HK-2 (cell line): ENCODE results near the gene TIMM8B.
"Not testable (repeated sequence)": the region's sequence is repeated elsewhere in the genome, so short reads cannot be mapped to it uniquely, and the experiment has no call there.

Experiments used
- DNase-seq: peaks from one replicate; pipeline ENCODE4 v3.0.0-alpha.2; 2018; ENCODE audit not compliant: unreplicated experiment

TIMM8B gene

DNA sequence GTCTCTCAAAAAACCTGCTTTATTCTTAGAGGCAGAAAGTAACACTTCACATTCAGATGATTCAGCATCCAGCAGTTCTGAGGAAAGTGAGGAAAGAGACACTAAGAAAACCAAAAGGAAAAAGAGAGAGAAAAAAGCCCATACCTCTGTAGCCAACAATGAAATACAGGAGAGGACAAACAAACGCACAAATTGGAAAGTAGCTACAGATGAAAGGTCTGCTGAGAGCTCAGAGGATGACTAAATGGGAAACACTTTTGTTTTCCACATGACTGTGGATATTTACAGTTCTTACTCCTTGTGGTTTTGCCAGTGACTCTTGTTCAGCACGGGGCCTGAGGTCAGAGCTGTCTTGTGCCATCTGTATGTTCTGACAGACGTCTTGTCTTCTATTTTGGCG is 3.8 kb downstream of the TIMM8B start:
- peak; percentile 15 for DNase-seq

- DNase-seq = peak; percentile 66
Measured at GRCh38 chr11:112073941-112074811, 12.4 kb downstream of the TIMM8B start, which contains the start of the genes NKAPD1 and PIH1D2. NKAPD1 (plus strand) TSS chr11:112074299; CDS start chr11:112075575, 1,276 bp downstream. PIH1D2 (minus strand) TSS chr11:112074017; CDS start chr11:112073174, 843 bp downstream.

- no peak for DNase-seq
Measured at GRCh38 chr11:112062923-112063322, 23.6 kb downstream of the TIMM8B start.

DNA sequence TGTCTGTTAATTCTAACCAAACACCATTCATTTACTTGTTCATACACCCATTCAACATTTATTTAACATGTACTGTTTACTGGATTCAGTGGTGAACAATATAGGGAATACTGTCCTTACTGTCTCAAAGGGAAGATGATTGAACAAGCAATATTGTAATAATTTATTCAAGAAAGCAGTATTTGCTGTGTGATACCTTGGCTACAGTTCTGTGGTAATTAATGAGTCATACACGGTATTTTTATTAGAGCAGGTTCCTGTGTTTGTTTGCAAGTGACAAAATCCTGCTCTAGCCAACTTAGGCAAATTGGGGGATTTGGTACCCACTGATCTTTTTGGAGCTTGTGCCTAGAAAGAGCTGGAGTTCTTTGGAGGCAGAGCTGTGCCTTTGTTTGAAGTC is 28.5 kb downstream of the TIMM8B start:
- DNase-seq = no peak

GRCh38 chr11:112057170-112057569 is 29.4 kb downstream of the TIMM8B start:
- DNase-seq = no peak

- no peak for DNase-seq
Measured at GRCh38 chr11:112051768-112052167, 34.8 kb downstream of the TIMM8B start.

DNA sequence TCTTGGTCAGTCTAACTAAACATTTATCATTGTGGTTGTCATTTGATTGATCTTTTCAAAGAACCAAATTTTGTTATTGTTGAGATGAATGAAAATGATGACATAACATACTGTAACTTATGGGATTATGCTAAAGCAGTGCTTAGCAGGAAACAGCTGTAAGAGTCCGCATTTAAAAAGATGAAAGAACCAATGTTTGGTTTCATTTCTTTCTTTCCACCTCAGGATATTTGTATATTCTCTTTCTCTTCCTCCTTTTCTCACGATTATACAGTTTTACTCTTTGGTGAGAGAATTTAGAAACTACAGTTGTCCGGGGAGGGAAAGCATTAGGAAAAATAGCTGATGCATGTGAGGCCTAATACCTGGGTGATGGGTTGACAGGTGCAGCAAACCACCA is 35.8 kb downstream of the TIMM8B start:
- no peak for DNase-seq

- no peak for DNase-seq
Measured at GRCh38 chr11:112049777-112050176, 36.8 kb downstream of the TIMM8B start.

- DNase-seq = not testable (repeated sequence)
Measured at GRCh38 chr11:112048256-112048655, 38.3 kb downstream of the TIMM8B start.

GRCh38 chr11:112046647-112047046 is 39.9 kb downstream of the TIMM8B start:
- DNase-seq = not testable (repeated sequence)

- no peak for DNase-seq
Measured at GRCh38 chr11:112044961-112045360, 41.6 kb downstream of the TIMM8B start.

DNA sequence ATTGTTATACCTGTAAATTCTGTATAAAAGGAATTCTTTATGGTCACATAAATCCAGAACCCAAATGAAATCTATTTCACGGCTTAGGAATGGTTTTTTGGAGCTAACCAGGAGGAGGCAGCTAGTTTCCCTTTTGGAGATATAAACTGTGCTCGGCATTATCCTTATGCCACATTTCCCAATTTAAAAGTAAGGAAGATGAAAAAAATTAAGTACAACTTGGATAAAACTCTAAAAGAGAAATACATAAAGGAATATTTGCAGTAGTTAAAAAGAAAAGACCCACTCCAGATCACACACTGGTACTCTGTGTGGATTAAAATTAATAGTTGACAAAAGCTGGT is 43.6 kb downstream of the TIMM8B start:
- no peak for DNase-seq

DNA sequence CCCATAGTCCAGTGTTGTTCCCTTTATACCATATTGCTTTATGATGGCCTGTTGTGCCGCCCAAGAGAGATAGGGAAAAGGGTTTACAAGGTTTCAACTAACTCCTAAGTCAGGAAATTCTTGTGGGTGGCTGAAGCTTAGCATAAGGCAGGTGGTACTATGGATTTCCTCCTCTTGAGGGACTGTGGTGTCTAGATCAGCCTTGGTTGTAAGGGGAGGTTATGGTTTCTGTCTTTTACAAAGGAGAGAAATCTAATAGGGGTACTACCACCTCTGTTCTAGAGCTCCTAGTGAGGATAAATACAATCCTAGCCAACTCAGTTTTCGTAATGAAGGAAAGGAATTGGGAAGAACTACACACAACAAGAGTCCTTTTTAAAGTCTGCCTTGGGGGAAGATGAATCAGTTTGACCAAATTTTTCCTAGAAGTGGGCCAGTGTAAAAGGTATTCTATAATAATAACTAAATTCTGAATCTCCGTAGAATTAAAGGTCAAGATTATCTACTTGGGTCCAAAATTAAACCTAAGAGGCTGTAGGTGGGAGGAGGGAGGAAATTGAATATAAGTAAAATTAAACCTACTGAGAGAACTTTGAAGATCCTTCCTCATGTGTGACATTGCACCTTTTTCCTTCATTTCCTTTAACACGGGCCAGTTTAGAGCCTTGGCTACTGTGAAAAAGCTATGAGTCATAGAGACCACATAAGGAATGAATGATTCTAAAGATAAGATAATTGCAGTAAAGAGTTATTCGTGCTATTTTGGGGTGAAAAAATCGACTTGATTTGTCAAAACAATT is 44.2 kb downstream of the TIMM8B start:
- no peak for DNase-seq

- DNase-seq = no peak
Measured at GRCh38 chr11:112037527-112037926, 49.0 kb downstream of the TIMM8B start.
